H9 (cell line): Measurements from ENCODE around the gene CABLES2. TPM values are rescaled to one million over a fixed set of nuclear protein-coding genes. Genes with fewer than 3 reads are reported as not detected.

Experiments used
- DNase-seq: peaks from one replicate; pipeline ENCODE4 v3.0.0-alpha.2; 2017
- H2AFZ ChIP-seq: one replicate; pipeline ENCODE4 v1.6.1; 2013; ENCODE audit warnings: mild to moderate bottlenecking, low read length, control low read depth, moderate library complexity
- H2AK5ac ChIP-seq: 2 replicates; pipeline ENCODE4 v1.6.1; 2013; ENCODE audit warnings: low read length, control low read depth, mixed read lengths; ENCODE audit not compliant: insufficient read length
- H2BK120ac ChIP-seq: one replicate; pipeline ENCODE4 v1.6.1; 2013; ENCODE audit warnings: low read depth, mild to moderate bottlenecking, low read length, control low read depth, inconsistent platforms; ENCODE audit not compliant: poor library complexity, severe bottlenecking
- H2BK12ac ChIP-seq: 2 replicates; pipeline ENCODE4 v1.6.1; 2013; ENCODE audit warnings: low read length, control low read depth, mixed read lengths, low read depth; ENCODE audit not compliant: insufficient read length
- H2BK15ac ChIP-seq: 2 replicates; pipeline ENCODE4 v1.6.1; 2013; ENCODE audit warnings: low read depth, low read length, control low read depth
- H2BK20ac ChIP-seq: one replicate; pipeline ENCODE4 v1.6.1; 2013; ENCODE audit warnings: low read depth, mild to moderate bottlenecking, low read length, control low read depth, inconsistent platforms; ENCODE audit not compliant: poor library complexity, severe bottlenecking
- H2BK5ac ChIP-seq: 2 replicates; pipeline ENCODE4 v1.6.1; 2013; ENCODE audit warnings: low read length, control low read depth, mixed read lengths; ENCODE audit not compliant: insufficient read length
- H3K14ac ChIP-seq: 2 replicates; pipeline ENCODE4 v1.6.1; 2013; ENCODE audit warnings: low read length, control low read depth; ENCODE audit not compliant: insufficient read depth
- H3K18ac ChIP-seq: 2 replicates; pipeline ENCODE4 v1.6.1; 2013; ENCODE audit warnings: low read depth, mild to moderate bottlenecking, mixed read lengths, low read length, control low read depth; ENCODE audit not compliant: insufficient read length
- H3K23ac ChIP-seq: 2 replicates; pipeline ENCODE4 v1.6.1; 2013; ENCODE audit warnings: low read length, control low read depth, mixed read lengths, low read depth; ENCODE audit not compliant: insufficient read length
- H3K23me2 ChIP-seq: 2 replicates; pipeline ENCODE4 v1.6.1; 2013; ENCODE audit warnings: low read depth, mild to moderate bottlenecking, mixed read lengths, low read length, control low read depth; ENCODE audit not compliant: insufficient read length, poor library complexity, severe bottlenecking
- H3K27ac ChIP-seq: 2 replicates; pipeline ENCODE4 v1.5.1; 2013; ENCODE audit warnings: low read length, control low read depth, mixed read lengths, low read depth; ENCODE audit not compliant: insufficient read length
- H3K27me3 ChIP-seq: 2 replicates; pipeline ENCODE4 v1.6.1; 2013; ENCODE audit warnings: low read length, control low read depth, inconsistent platforms; ENCODE audit not compliant: insufficient read depth
- H3K4ac ChIP-seq: 2 replicates; pipeline ENCODE4 v1.6.1; 2013; ENCODE audit warnings: low read depth, mild to moderate bottlenecking, control low read depth, inconsistent platforms, low read length, moderate library complexity
- H3K4me1 ChIP-seq: 2 replicates; pipeline ENCODE4 v1.6.1; 2013; ENCODE audit warnings: low read length, control low read depth, inconsistent platforms; ENCODE audit not compliant: insufficient read depth
- H3K4me2 ChIP-seq: 2 replicates; pipeline ENCODE4 v1.6.1; 2013; ENCODE audit warnings: low read length, control low read depth, mixed read lengths; ENCODE audit not compliant: insufficient read length, insufficient read depth
- H3K56ac ChIP-seq: 2 replicates; pipeline ENCODE4 v1.6.1; 2013; ENCODE audit warnings: low read depth, mild to moderate bottlenecking, mixed read lengths, low read length, control low read depth; ENCODE audit not compliant: insufficient read length
- H3K79me1 ChIP-seq: 2 replicates; pipeline ENCODE4 v1.6.1; 2013; ENCODE audit warnings: low read depth, mild to moderate bottlenecking, moderate library complexity, low read length, control low read depth, inconsistent platforms; ENCODE audit not compliant: insufficient read depth, poor library complexity, severe bottlenecking
- H3K79me2 ChIP-seq: 2 replicates; pipeline ENCODE4 v1.6.1; 2013; ENCODE audit warnings: low read length, control low read depth, inconsistent platforms; ENCODE audit not compliant: insufficient read depth
- H3K9ac ChIP-seq: 2 replicates; pipeline ENCODE4 v1.6.1; 2013; ENCODE audit warnings: low read length, control low read depth, mixed read lengths; ENCODE audit not compliant: insufficient read length; ENCODE audit errors: extremely low read depth
- H3K9me3 ChIP-seq: one replicate; pipeline ENCODE4 v1.6.1; 2013; ENCODE audit warnings: low read depth, low read length, inconsistent platforms; ENCODE audit not compliant: control insufficient read depth
- H3T11ph ChIP-seq: one replicate; pipeline ENCODE4 v1.6.1; 2013; ENCODE audit warnings: mild to moderate bottlenecking, low read length, control low read depth, inconsistent platforms
- H4K20me1 ChIP-seq: one replicate; pipeline ENCODE4 v1.6.1; 2013; ENCODE audit not compliant: control insufficient read depth, insufficient read length, insufficient read depth
- H4K5ac ChIP-seq: 2 replicates; pipeline ENCODE4 v1.6.1; 2013; ENCODE audit warnings: low read depth, mild to moderate bottlenecking, mixed read lengths, low read length, control low read depth; ENCODE audit not compliant: insufficient read length
- H4K8ac ChIP-seq: replicated peaks from 2 replicates; pipeline ENCODE4 v1.6.1; 2013; ENCODE audit warnings: low read length, control low read depth, mixed read lengths, low read depth; ENCODE audit not compliant: insufficient read length
- H4K91ac ChIP-seq: 2 replicates; pipeline ENCODE4 v1.6.1; 2013; ENCODE audit warnings: low read depth, mild to moderate bottlenecking, moderate library complexity, mixed read lengths, low read length, control low read depth; ENCODE audit not compliant: insufficient read length
- H3K27ac Mint-ChIP-seq, 3 experiments: 2 replicates in 2 of 3; 3 replicates in 1 of 3; pipeline ENCODE4 v1.8.0; 2020 to 2021; ENCODE audit warnings: mixed read lengths in 3 of 3, mild to moderate bottlenecking in 1 of 3, moderate library complexity in 1 of 3
- H3K27me3 Mint-ChIP-seq: 2 replicates; pipeline ENCODE4 v1.8.0; 2021; ENCODE audit warnings: low read depth, mild to moderate bottlenecking, moderate library complexity, mixed read lengths
- H3K36me3 Mint-ChIP-seq, 3 experiments: 2 replicates in 2 of 3; 3 replicates in 1 of 3; pipeline ENCODE4 v1.8.0; 2020 to 2021; ENCODE audit warnings: low read depth in 3 of 3, mixed read lengths in 3 of 3; ENCODE audit not compliant: insufficient read depth in 1 of 3
- H3K4me1 Mint-ChIP-seq, 2 experiments: 2 replicates each; pipeline ENCODE4 v1.8.0; 2020; ENCODE audit warnings: mixed read lengths in 2 of 2
- H3K4me3 Mint-ChIP-seq, 2 experiments: 2 replicates in 1 of 2; 3 replicates in 1 of 2; pipeline ENCODE4 v1.8.0; 2020 to 2021; ENCODE audit warnings: mild to moderate bottlenecking in 2 of 2, mixed read lengths in 2 of 2, moderate library complexity in 1 of 2
- H3K9me3 Mint-ChIP-seq, 2 experiments: 2 replicates in 1 of 2; 3 replicates in 1 of 2; pipeline ENCODE4 v1.8.0; 2020; ENCODE audit warnings: mild to moderate bottlenecking in 2 of 2, mixed read lengths in 2 of 2, moderate library complexity in 1 of 2
- CTCF ChIP-seq: fragments of 200-600 bp; sonication (generic); conservative IDR thresholded peaks from 3 replicates; pipeline ENCODE4 v1.8.0; 2021; ENCODE audit warnings: antibody characterized with exemption, mild to moderate bottlenecking
- WGBS: extraction: QIAGEN DNeasy Blood & Tissue Kit; methylation state at CpG from one replicate; pipeline ENCODE4 v1.1.7; 2013; ENCODE audit warnings: missing lambda C conversion rate, low lambda C conversion rate, mixed read lengths; ENCODE audit not compliant: insufficient read length; ENCODE audit errors: extremely low coverage; 5-methylcytosine and 5-hydroxymethylcytosine counted together
- total RNA-seq: library from RNA; stranded (reverse); gene quantifications from 2 replicates; pipeline ENCODE4 v1.2.1, GENCODE V29; 2021

CABLES2 gene
- total RNA-seq, 1 experiment from 2014 or later, result 10.8 TPM

- peak overlapping the region; percentile 39 to 89 (median 57); a peak in 6 of 7 replicates for H3K27ac Mint-ChIP-seq
- Histone ChIP-seq H3K4ac (no peak overlapping the region), H3K4me1 (no peaks in the 10 kb centered on the region), H3K79me2 (peaks cover 10% of the 10 kb centered on the region; the same call in 1 of the 2 replicates), H4K5ac (no peak overlapping the region), H3T11ph (no peak overlapping the region), H2AFZ (no peak overlapping the region), H4K20me1 (no peaks in the 10 kb centered on the region), H3K14ac (no peak overlapping the region), H3K79me1 (peaks cover 8% of the 10 kb centered on the region), H3K18ac (no peak overlapping the region), H3K23ac (no peak overlapping the region), H4K8ac (no peak overlapping the region), H3K56ac (no peak overlapping the region), H2BK20ac (no peak overlapping the region), H3K4me2 (no peak overlapping the region), H4K91ac (no peak overlapping the region), H3K27ac (no peak overlapping the region), H3K27me3 (no peaks in the 10 kb centered on the region), H3K9ac (no peak overlapping the region), H3K23me2 (peaks cover 14% of the 10 kb centered on the region), H3K9me3 (no peaks in the 10 kb centered on the region), H2AK5ac (no peak overlapping the region), H2BK12ac (no peak overlapping the region), H2BK5ac (no peak overlapping the region), H2BK15ac (no peak overlapping the region), H2BK120ac (no peak overlapping the region)
- no peaks in the 10 kb centered on the region; a peak in 1 of 5 replicates for H3K9me3 Mint-ChIP-seq
- DNase-seq, result no peak
- no peak for TF ChIP-seq CTCF
- peaks cover 2% of the 10 kb centered on the region; the same call in 1 of the 2 replicates for H3K27me3 Mint-ChIP-seq
- no CpG with 5 or more reads among the region's 29 CpGs for WGBS
- peaks cover 25 to 40% (median 35%) of the 10 kb centered on the region in 3 experiments; a peak in 6 of 7 replicates for H3K36me3 Mint-ChIP-seq
- H3K4me1 Mint-ChIP-seq, result peaks cover 15 to 18% of the 10 kb centered on the region in 2 experiments
- peak overlapping the region in 1 of 2 experiments; percentile 50; a peak in 1 of 5 replicates for H3K4me3 Mint-ChIP-seq
These were observed 16.5 kb downstream of the CABLES2 start for GRCh38 chr20:62390317-62391164.
